NCI-H82 treated with DMSO at 0.1 percent for 48 hours (cell line): ENCODE results near the gene DNAH3.
"Not testable (repeated sequence)": the region's sequence is repeated elsewhere in the genome, so short reads cannot be mapped to it uniquely, and the experiment has no call there.

Source experiments
- DNase-seq: peaks from one replicate; lab custom pipeline; 2025; ENCODE audit not compliant: unreplicated experiment; lab: John Stamatoyannopoulos, UW

Gene DNAH3

GRCh38 chr16:21167929-21168602, 17.4 kb upstream of the DNAH3 start:
- DNase-seq = peak; percentile 28

- no peak for DNase-seq
Measured at GRCh38 chr16:21167360-21167759, 16.7 kb upstream of the DNAH3 start.

GRCh38 chr16:21166561-21166961, 15.9 kb upstream of the DNAH3 start:
- no peak for DNase-seq

GRCh38 chr16:21164521-21165168, 14.0 kb upstream of the DNAH3 start:
- no peak for DNase-seq

GRCh38 chr16:21163576-21163975, 12.9 kb upstream of the DNAH3 start:
- DNase-seq = no peak

DNA sequence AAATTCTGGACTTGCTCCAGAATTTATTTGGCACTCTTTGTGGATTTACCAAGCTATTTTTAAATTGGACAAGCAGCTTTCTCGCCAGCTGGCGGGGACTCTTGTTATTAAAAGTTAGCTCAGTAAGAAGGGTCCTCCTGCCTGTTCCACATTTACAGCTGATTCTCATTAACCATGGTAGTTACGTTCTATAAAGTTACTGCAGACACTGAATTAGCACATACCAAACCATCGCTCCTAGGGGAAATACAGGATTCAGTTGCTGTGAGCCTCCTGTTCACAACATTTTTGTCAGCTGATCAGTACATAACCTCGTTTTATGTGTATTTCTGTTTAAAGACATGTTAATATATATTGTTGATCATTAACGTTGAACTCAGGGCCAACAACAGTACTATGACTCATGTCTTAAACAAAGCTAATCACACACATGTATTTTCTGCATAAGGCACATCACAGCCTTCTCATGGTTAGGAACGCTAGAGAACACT, 12.1 kb upstream of the DNAH3 start:
- no peak for DNase-seq

DNA sequence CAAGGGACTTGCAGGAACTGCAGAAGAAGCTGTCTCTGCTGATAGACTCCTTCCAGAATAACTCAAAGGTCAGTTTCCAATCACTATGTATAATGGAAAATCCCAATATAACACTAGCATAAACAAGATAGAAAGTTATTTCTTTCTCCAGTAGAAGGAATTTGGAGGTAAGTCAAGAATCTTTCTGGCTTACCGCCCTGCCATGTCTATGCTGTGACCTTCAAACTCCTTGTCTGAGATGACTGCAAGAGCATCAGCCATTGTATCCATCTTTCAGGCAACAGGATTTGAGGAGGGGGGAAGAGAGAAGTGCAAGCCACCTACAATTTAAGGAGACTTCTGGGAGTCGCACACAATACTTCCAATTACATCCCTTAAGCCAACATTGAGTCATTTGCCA, 10.6 kb upstream of the DNAH3 start:
- DNase-seq = no peak

- no peak for DNase-seq
Measured at GRCh38 chr16:21160276-21160675, 9.6 kb upstream of the DNAH3 start.

- no peak for DNase-seq
Measured at GRCh38 chr16:21159281-21159951, 8.8 kb upstream of the DNAH3 start.

GRCh38 chr16:21158208-21159110, 7.8 kb upstream of the DNAH3 start, which contains the start of gene LDAF1:
Gene LDAF1, plus strand, starts transcription at chr16:21158674. Its CDS starts 2,509 bp downstream, at chr16:21161183.
- DNase-seq = peak; percentile 59

DNA sequence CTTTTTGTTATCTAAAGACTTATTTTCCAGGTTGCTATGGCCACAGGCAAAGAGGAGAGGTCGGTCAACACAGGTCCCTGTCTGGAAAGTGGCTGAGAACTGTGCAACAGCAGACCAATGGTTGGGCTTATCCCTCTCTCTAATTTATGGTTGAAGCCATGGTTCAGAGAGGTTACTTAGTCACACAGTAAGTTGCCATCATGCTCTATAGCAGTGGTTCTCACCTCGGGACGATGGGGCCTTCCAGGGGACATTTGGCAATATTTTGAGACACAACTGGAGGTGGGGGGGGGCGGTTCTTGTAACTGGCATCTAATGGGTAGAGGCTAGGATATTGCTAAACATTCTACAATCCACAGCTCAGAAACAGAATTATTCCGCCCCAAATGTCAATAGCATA, 7.0 kb upstream of the DNAH3 start:
- no peak for DNase-seq

DNA sequence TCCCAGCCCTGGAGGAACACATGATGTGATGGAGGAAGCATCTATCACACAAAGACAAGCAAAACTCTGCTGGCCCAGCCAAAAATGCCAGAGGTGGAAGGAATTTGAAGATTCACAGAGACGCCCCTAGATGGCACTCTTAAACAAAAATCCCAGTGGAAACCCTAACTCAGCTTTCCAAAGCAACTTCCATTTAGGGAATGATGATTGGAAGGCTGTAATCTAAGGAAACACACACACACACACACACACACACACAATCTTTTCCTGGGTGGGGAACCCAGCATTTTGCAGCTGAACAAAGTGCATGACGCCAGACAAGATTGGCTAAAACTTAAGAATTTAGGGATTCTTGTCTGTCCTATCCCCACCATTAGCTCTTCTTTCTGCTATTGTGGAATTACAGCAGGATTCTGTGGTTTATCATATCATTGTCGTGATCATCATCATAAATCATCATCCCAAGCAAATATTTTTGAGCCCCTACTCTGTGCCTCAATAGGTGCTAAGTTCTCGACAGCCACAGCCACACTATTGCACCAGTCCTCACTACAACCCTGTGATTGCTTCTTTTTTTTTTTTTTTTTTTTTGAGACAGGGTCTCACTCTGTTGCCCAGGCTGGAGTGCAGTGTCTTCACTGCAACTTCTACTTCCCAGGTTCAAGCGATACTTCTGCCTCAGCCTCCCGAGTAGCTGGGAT, 6.3 kb upstream of the DNAH3 start:
- peak; percentile 68 for DNase-seq

DNA sequence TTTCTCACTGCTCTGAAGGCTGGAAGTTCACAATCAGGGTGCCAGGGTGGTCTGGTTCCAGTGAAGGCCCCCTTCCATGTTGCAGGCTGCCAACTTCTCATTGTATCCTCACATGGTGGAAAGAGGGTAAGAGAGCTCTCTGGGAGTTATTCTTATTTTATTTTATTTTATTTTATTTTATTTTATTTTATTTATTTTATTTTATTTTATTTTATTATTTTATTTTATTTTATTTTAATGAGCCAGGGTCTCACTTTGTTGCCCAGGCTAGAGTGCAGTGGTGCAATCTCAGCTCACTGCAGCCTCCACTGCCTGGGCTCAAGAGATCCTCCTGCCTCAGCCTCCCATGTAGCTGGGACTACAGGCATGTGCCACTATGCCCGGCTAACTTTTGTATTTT, 5.4 kb upstream of the DNAH3 start:
- not testable (repeated sequence) for DNase-seq

GRCh38 chr16:21153124-21153729, 2.6 kb upstream of the DNAH3 start:
- not testable (repeated sequence) for DNase-seq

- DNase-seq = not testable (repeated sequence)
Measured at GRCh38 chr16:21152160-21153030, 1.7 kb upstream of the DNAH3 start.

DNA sequence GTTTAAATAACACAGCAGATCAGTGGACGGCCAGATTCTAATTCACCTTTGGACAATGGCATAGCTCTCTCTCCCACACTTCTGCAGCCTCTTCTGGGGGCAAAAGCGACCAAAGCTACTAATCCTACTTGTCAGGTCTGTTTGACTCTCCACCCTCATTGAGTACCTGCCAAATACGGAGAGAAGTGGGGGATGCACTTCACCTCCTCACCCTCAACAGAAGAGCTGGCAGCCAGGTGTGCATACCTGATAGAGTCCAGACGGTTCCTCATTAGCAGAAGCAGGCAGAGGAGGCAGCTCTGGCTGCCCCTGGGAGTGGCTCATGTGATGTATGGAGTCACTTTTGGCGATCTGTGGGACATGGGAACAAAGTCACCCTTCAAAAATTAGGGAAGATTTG, 4.9 kb downstream of the DNAH3 start:
- no peak for DNase-seq

GRCh38 chr16:21134053-21134452, 16.6 kb downstream of the DNAH3 start:
- DNase-seq = no peak

- DNase-seq = no peak
Measured at GRCh38 chr16:21130811-21131210, 19.8 kb downstream of the DNAH3 start.

DNA sequence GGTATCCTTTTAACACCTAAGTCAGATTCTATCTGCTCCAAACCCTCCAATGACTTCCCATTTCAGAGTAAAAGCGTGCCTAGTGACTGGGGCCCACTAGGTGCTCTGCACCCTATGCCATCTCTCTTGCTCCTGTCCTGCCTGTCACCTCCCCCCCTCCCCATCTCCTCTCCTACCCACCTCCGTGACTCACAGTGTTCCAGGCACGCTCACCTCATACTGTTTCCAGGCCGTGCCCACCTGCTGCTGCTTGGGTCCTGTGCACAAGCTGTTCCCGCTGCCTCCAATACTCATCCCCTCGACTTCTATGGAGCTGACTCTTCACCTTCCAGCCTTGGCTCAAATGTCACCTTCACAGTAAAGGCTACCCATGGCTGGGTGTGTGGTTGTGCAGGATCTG, 21.7 kb downstream of the DNAH3 start:
- no peak for DNase-seq
